HG03025 (cell line): ENCODE data around the gene SPRED2.
"Not testable (repeated sequence)": the region's sequence is repeated elsewhere in the genome, so short reads cannot be mapped to it uniquely, and the experiment has no call there.

Experiments used
- ATAC-seq: cut with Tn5 transposase; IDR thresholded peaks from one replicate; pipeline ENCODE4 v1.9.1; 2021; ENCODE audit warnings: mild to moderate bottlenecking, moderate library complexity; ENCODE audit not compliant: unreplicated experiment, low FRiP score

Gene SPRED2

GRCh38 chr2:65319072-65319673, 113.2 kb downstream of the SPRED2 start:
- ATAC-seq, result no peak

DNA sequence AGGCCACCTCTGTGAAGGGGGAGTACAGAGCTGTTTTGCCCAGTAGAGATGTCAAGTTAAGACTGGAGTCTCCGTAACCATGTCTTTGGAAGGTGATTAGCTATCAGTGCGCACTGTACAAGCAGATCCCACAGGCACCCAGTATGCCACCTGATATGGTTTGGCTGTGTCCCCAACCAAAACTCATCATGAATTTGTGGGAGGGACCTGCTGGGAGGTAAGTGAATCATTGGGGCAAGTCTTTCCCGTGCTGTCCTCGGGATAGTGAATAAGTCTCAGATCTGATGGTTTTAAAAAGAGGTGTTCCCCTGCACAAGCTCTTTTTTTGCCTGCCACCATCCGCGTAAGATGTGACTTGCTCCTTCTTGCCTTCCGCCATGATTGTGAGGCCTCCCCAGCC, 114.6 kb downstream of the SPRED2 start:
- no peak for ATAC-seq

- ATAC-seq, result not testable (repeated sequence)
These were observed 115.0 kb downstream of the SPRED2 start for GRCh38 chr2:65317351-65317750.

GRCh38 chr2:65316072-65316471, 116.3 kb downstream of the SPRED2 start:
- no peak for ATAC-seq

DNA sequence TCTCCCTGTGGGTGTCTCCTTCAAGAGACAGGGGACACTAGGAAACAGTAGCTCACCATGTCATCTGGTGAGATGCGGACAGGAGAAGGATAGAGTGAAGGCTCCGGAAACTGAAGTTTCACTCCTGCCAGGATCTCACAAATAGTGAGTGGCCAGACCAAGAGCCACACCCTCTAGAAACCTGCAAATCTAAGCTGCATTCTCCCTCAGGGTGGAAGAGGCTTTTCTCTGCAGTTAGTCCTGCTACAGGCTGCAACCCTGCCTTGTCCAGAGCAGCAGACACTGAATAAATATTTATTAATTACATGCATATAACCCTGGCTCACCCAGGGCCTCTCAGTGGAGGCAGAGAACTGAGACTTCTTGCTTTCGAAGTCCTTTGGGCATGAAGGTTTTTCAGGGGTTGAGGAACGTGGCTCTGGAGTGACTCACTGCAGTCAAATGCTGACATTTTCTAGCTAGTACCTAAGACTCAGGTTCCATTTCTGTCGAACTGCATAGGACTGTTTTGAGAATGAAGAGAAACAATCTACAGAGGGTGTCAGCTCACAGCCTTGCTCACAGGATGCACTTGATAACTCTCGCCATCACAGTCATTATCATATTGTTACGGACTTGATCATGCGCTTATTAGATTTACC, 117.5 kb downstream of the SPRED2 start:
- ATAC-seq, result no peak

DNA sequence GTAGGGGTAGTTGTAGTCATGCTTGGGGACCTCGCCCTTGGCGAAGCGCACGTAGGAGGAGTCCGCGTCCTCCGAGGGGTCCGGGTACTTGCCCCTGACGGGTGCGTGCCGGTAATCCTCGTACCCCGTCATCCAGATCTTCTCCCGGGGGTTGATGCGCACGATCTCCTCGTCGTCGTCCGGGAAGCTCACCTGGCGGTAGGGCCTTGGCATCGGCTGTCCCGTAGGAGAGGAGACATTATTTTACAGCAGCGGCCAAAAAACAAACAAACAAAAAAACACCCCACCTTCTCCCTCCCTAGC, 118.5 kb downstream of the SPRED2 start:
- no peak for ATAC-seq

DNA sequence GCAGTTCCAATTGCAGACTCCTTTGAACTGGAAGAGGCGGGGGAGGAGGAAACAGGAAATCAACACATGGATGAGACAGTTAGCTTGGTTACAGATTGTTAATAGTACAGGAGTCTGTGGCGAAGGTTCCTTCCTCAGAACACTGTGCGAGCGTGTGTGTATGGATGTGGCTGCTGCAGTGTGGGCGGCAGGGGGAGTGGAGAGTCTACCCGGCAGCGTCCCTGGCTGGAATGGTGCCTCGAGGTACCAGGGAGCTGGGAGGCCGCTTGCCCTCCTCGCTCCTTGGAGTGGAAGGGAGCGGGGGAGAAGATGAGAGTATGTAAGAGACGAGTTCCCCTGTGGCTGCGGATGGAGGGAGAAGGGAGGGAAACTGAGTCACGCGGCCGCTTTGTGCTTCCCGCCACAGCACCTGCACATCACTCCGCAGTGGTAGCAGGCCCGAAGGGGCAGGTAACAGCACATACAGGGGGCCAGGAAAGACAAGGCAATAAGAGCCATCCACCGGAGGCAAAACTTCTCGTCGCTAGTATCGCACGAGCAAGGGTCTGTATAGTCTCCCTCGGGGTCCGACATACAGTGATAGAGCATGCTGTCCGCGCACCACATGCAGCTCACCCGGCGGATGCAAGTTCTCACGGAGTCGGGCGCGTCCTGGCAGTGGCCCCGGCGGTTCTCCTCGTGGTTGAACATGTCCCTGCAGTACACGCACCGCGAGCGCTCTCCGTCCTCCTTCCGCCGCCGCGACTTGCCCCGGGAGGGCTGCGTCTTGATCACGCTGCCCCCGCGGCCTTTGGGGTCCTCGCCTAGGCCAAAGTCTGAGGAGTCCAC, 119.1 kb downstream of the SPRED2 start:
- no peak for ATAC-seq

GRCh38 chr2:65311596-65311995, 120.8 kb downstream of the SPRED2 start:
- no peak for ATAC-seq

GRCh38 chr2:65311049-65311448, 121.3 kb downstream of the SPRED2 start:
- ATAC-seq, result no peak

DNA sequence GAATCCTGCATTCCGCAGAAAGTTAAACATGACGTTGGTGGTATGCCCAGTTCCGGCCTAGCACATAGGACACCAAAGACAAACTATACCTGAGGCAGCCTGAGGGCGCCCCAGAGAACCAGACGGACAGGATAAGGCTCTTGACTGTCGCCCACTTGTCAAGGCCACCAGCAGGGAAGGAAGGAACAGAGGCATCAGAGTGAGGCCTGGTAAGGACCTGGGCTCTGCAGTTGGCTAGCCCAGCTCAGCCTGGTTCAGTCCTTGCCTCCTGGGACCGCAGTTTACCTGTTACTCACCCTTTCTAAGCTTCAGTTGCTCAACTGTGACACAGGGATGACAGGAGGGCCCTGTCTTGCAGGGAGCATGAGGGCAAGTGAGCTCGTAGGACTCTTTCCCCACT, 122.7 kb downstream of the SPRED2 start:
- ATAC-seq, result no peak

GRCh38 chr2:65305934-65306333, 126.5 kb downstream of the SPRED2 start:
- ATAC-seq, result no peak

GRCh38 chr2:65300761-65301711, 131.4 kb downstream of the SPRED2 start:
- ATAC-seq, result peak; percentile 90

DNA sequence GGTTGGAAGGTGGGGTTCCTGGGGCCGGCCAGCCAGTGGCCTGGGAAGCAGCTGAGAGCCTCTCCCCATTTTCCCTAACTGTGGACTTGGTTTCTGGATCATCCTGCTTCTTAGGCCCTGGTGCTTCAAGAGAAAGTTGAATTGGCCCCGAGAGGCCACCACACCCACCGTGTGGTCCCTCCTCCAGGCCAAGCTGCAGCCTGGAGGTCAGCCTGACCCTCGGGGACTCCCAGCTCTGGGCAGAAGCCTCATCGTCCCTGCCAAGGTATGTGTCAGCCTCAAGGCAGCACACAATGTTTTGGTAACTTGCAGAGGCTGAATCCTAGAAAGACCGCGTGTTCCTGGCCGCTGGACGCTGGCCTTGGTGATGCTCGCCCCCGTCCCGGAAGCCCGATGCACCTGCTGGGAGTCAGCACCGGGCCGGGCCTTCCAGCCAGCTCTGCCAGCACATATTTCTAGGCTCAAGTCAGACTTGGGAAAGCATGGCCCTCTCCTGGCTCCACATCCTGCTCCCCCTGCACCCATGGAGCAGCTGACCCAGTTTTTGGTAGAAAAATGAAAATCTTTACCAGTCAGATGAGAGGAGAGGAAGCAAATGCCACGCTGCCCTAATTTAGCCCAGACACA, 132.2 kb downstream of the SPRED2 start:
- ATAC-seq, result no peak

DNA sequence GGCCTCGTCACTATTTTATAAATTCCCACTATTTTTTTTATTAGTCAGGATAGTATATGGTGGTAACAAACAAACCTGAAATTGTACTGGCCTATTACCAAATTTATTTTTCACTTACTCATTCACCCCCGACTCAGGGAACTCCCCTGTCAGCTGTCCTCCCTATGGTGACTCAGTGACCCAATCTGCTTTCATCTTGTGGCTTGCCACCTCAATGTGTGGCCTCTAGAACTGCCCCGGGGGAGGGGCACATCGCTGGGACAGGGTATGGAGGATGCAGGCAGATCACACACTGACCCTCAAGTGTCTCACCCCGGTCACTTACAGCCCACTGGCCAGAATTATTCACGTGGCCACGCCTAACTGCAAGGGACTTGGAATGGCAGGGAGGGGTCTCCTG, 133.2 kb downstream of the SPRED2 start:
- ATAC-seq, result no peak

DNA sequence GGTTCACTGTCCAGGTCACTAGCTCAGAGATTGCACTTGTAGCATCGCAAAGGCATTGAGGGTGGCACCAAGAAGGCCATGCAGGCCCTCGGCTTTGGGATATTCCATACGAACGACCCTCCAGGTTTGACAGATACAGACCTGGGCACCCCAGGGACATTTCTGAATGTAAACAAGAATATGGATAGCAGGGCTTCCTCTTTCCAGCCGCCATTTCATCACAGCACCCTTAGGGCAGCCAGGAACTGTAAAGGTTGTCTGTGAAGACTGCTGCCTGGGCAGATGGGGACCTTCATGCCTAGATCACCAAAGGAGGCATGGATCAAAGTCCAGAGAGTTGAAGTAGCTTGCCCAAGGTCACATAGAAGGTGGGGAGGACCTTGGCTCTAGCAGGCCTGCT, 134.3 kb downstream of the SPRED2 start:
- ATAC-seq, result no peak

- ATAC-seq, result no peak
These were observed 134.9 kb downstream of the SPRED2 start for GRCh38 chr2:65297544-65297943.

- no peak for ATAC-seq
These were observed 135.4 kb downstream of the SPRED2 start for GRCh38 chr2:65296971-65297370.

DNA sequence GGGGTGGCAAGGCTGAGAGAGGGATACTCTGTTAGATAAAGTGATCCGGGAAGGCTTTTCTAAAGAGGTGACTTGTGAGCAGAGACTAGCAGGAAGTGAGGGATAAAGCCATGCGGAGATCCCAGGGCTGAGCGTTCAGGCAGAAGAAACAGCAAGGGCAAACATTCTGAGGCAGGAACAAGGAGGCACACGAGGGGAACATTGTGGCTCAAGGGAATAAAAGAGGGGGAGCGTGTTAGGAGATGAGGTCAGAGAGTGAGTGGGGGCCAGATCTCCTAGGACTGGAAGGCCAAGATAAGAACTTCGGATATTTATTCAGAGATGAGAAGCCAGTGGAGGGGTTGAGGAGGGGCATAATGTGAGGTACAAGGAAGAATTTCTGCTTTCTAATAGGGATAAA, 137.7 kb downstream of the SPRED2 start:
- ATAC-seq, result no peak

DNA sequence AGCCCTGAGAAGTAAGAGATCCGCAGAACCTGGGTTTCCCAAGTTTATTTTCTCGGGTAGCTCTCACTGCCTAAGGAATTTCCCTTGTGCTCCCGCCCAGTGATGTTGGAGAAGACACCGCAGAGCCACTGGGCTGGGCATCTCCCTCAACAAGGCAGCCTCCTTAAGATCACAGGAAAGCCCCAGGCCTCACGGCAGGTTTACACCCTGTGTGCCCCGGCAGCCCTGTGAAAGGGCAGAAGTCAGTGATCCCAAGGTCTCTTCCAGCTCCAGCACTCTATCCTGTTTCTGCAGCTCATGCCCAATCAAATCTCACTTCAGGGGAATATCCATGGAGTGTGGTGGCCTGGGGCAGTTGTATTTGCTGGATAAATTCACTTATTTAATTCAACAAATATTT, 138.3 kb downstream of the SPRED2 start:
- no peak for ATAC-seq

- ATAC-seq, result no peak
These were observed 139.0 kb downstream of the SPRED2 start for GRCh38 chr2:65293376-65293775.
